HepG2 (cell line): ENCODE results near the gene MIER1. TPM values are rescaled to one million over a fixed set of nuclear protein-coding genes. Genes with fewer than 3 reads are reported as not detected.

Experiments
- RELA ChIP-seq: sonication (generic); formaldehyde crosslinking; IDR thresholded peaks from 2 replicates; pipeline ENCODE4 v1.4.0; 2020; ENCODE audit warnings: missing genetic modification reagents
- ZBTB40 ChIP-seq, 2 experiments: fragments of 450-650 bp in 1 of 2; sonication (generic) in 1 of 2; formaldehyde crosslinking in 1 of 2; IDR thresholded peaks; 2 replicates each; pipeline versions ENCODE4 v1.6.1 to v1.8.0; 2016 to 2022; ENCODE audit warnings: antibody characterized with exemption in 1 of 2, mild to moderate bottlenecking in 1 of 2, missing genetic modification reagents in 1 of 2
- ZNF616 ChIP-seq: sonication (generic); formaldehyde crosslinking; IDR thresholded peaks from 2 replicates; pipeline ENCODE4 v1.5.0; 2020; ENCODE audit warnings: low read depth, mild to moderate bottlenecking, missing genetic modification reagents
- polyA plus RNA-seq, 8 experiments: library from polyadenylated mRNA; depleted of rRNA in 3 of 8; stranded (reverse) in 7 of 8; unstranded in 1 of 8; fragments of >200 nt; fragmentation: Illumina TruSeq in 4 of 8; extraction: Trizol in 4 of 8; gene quantifications; 2 replicates each; pipeline versions ENCODE4 v1.2.1 to v1.2.3, GENCODE V29; 2011 to 2016; ENCODE audit warnings: low read depth in 4 of 8, missing spikeins in 1 of 8, mixed read lengths in 1 of 8; ENCODE audit not compliant: insufficient read depth in 1 of 8
- total RNA-seq, 5 experiments: library from RNA; depleted of rRNA; stranded (reverse); fragments of >200 nt; fragmentation: Illumina TruSeq; extraction: Trizol; gene quantifications; 2 replicates each; pipeline ENCODE4 v1.2.3, GENCODE V29; 2016; ENCODE audit warnings: low read depth in 1 of 5

The MIER1 gene
- total and polyA plus RNA-seq, 2 of the 13 experiments (the other 11 are each of a cell fraction or from before 2014, with no cell fraction given): 7.0 to 30.4 TPM

GRCh38 chr1:67031859-67032247 is 107.1 kb downstream of the MIER1 start (continued):
- TF ChIP-seq ZBTB40 (IDR thresholded peaks at IDR 0.05) (no peak), ZBTB40 (CRISPR knock-in tag; IDR thresholded peaks at IDR 0.05) (no peak), RELA (CRISPR knock-in tag) (no peak), ZNF616 (CRISPR knock-in tag) (no peak)

Other genes starting within 250 kb of the MIER1 start
- gene DYNLT5, start 172.5 kb upstream of the MIER1 start, total RNA-seq (2016; rRNA removed; fragmentation: Illumina TruSeq; extraction: Trizol): not detected in 2 replicates
- not detected in 2 replicates for gene DYNLT5, start 172.5 kb upstream of the MIER1 start, polyA plus RNA-seq (2011; rRNA removed)
- not detected in 2 replicates for gene INSL5, start 123.7 kb upstream of the MIER1 start, total RNA-seq (2016; rRNA removed; fragmentation: Illumina TruSeq; extraction: Trizol)
- gene INSL5, start 123.7 kb upstream of the MIER1 start, polyA plus RNA-seq (2011; rRNA removed): not detected in 2 replicates
- gene DNAI4, start 134 bp upstream of the MIER1 start, total RNA-seq (2016; rRNA removed; fragmentation: Illumina TruSeq; extraction: Trizol): 0.04 and 0.38 TPM in 2 replicates
- 0.08 and 0.25 TPM in 2 replicates for gene DNAI4, start 134 bp upstream of the MIER1 start, polyA plus RNA-seq (2011; rRNA removed)
- 30.6 and 41.5 TPM in 2 replicates for gene SLC35D1, start 129.2 kb downstream of the MIER1 start, total RNA-seq (2016; rRNA removed; fragmentation: Illumina TruSeq; extraction: Trizol)
- gene SLC35D1, start 129.2 kb downstream of the MIER1 start, polyA plus RNA-seq (2011; rRNA removed): 10.1 and 12.4 TPM in 2 replicates
- gene C1orf141, start 210.0 kb downstream of the MIER1 start, total RNA-seq (2016; rRNA removed; fragmentation: Illumina TruSeq; extraction: Trizol): not detected in 2 replicates
- gene C1orf141, start 210.0 kb downstream of the MIER1 start, polyA plus RNA-seq (2011; rRNA removed): not detected in 2 replicates
- gene IL23R, start 241.5 kb downstream of the MIER1 start, total RNA-seq (2016; rRNA removed; fragmentation: Illumina TruSeq; extraction: Trizol): not detected in 2 replicates
- gene IL23R, start 241.5 kb downstream of the MIER1 start, polyA plus RNA-seq (2011; rRNA removed): 0.07 TPM in 1 of 2 replicates, not detected in the other